HUES48 (cell line): ENCODE data around the gene IQGAP2.

ENCODE experiments used
- H3K27ac ChIP-seq: one replicate; pipeline ENCODE4 v1.7.0; 2013; ENCODE audit warnings: low read depth, low read length, inconsistent platforms
- H3K27me3 ChIP-seq: 2 replicates; pipeline ENCODE4 v1.6.1; 2013; ENCODE audit warnings: mild to moderate bottlenecking, low read length; ENCODE audit not compliant: control insufficient read depth, insufficient read depth
- H3K36me3 ChIP-seq: 2 replicates; pipeline ENCODE4 v1.6.1; 2013; ENCODE audit warnings: low read length; ENCODE audit not compliant: control insufficient read depth, insufficient read depth
- H3K4me1 ChIP-seq: 2 replicates; pipeline ENCODE4 v1.6.1; 2013; ENCODE audit warnings: mild to moderate bottlenecking, low read length; ENCODE audit not compliant: control insufficient read depth, insufficient read depth
- H3K4me3 ChIP-seq: 2 replicates; pipeline ENCODE4 v1.5.1; 2013; ENCODE audit warnings: mild to moderate bottlenecking, low read depth, low read length
- H3K9ac ChIP-seq: 2 replicates; pipeline ENCODE4 v1.6.1; 2013; ENCODE audit warnings: mild to moderate bottlenecking, low read depth, low read length, moderate library complexity
- H3K9me3 ChIP-seq: 2 replicates; pipeline ENCODE4 v1.6.1; 2013; ENCODE audit warnings: low read length; ENCODE audit not compliant: control insufficient read depth, insufficient read depth

IQGAP2 gene

DNA sequence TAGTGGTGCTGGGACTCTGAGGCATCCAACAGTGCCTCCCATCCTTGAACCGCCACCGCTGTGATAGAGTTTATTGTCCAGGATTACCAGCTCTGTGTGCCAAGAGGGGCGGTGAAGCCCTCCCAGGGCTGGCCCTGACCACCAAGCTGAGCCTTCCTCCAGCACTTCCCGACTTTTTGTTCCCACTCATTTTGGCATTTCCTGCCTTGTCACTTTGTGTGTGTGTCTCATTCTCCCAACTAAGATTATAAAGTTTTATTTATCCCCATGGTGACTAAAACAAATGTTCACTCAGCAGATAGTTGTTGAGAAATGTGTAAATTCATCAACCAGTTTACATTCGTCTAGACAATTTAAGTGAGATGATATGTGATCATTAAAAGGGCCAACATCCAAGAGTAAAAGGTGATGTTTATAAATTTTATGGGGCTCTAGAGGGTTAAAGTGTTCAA lies 315.3 kb downstream of the IQGAP2 start:
- Histone ChIP-seq H3K36me3 (no peaks in the 10 kb centered on the region; the same call in 1 of the 2 replicates), H3K9me3 (no peaks in the 10 kb centered on the region), H3K4me1 (no peaks in the 10 kb centered on the region; the same call in 1 of the 2 replicates), H3K4me3 (no peak overlapping the region), H3K9ac (no peak overlapping the region), H3K27me3 (peaks cover 19% of the 10 kb centered on the region), H3K27ac (no peak overlapping the region)

DNA sequence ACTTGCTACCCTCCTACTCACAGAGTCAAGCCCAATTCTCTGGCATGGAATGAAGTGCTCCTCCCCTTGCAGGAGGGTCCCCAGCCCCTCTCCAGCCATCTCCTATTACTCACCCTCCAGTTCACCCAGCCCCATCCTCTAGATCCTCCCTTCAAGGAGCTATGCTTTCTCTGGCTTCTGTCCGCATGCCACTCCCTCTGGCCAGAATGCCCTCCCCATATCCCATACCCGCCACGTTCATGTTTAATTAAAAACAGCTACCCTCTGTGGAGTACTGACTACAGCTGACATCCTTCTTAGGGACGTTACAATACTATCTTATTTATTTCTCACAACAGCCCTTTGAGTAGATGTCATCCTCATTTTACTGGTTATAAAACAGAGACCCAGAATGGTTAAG lies 315.8 kb downstream of the IQGAP2 start:
- H3K27ac ChIP-seq: no peak overlapping the region
- no peaks in the 10 kb centered on the region; the same call in 1 of the 2 replicates for H3K4me1 ChIP-seq
- H3K4me3 ChIP-seq: no peak overlapping the region
- H3K9ac ChIP-seq: no peak overlapping the region
- H3K36me3 ChIP-seq: no peaks in the 10 kb centered on the region; the same call in 1 of the 2 replicates
- peaks cover 18% of the 10 kb centered on the region for H3K27me3 ChIP-seq
- no peaks in the 10 kb centered on the region for H3K9me3 ChIP-seq

DNA sequence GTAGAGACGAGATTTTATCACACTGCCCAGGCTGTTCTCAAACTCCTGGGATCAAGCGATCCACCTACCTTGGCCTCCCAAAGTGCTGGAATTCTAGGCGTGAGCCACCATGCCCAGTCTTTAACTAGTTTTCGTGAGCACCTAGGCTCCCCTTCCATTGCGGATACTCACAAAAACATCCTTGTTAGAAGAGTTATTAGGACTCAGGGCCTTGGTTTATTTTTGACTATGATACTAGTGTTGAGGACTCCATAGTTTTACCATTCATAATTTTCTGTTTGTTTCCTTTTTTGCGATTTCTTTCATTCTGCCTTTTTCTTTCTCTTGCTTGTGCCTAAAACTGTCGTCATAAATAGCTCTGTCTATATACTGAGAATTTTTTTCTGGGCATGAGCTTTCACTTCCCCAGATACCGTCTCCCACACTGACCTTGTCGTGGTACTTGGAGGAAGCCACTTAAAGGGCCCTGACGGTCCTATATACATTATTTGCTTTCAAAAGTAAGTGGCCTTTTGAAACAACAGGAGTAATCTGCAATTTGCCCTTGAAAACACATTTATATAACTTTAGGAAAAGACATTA lies 318.0 kb downstream of the IQGAP2 start:
- H3K4me3 ChIP-seq: no peak overlapping the region
- H3K36me3 ChIP-seq: no peaks in the 10 kb centered on the region; the same call in 1 of the 2 replicates
- peaks cover 3% of the 10 kb centered on the region; the same call in 1 of the 2 replicates for H3K4me1 ChIP-seq
- H3K27ac ChIP-seq: no peak overlapping the region
- no peak overlapping the region for H3K9ac ChIP-seq
- no peaks in the 10 kb centered on the region; the same call in 1 of the 2 replicates for H3K27me3 ChIP-seq
- H3K9me3 ChIP-seq: no peaks in the 10 kb centered on the region

DNA sequence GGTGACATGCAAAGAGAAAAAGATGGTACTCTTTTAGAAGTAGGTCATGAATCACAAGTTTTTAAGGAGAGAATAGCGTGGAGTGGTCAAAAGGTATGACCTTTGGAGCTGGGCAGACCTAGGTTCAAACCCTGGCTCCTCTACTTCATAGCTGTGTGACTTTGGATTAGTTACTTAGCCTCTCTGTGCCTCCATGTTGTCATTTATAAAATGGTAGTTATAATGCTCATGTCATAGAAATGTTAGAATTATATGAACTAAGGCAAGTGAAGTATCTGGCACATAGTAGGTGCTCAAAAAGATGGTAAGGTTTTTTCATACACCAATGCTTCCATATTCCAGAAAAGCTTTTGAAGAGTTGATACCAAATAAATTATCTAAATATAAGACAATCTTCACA lies 320.2 kb downstream of the IQGAP2 start:
- no peak overlapping the region for H3K4me3 ChIP-seq
- H3K27ac ChIP-seq: no peak overlapping the region
- 0 out of 2 replicates have a peak, but pooled peaks cover 3% of the 10 kb centered on the region for H3K4me1 ChIP-seq

DNA sequence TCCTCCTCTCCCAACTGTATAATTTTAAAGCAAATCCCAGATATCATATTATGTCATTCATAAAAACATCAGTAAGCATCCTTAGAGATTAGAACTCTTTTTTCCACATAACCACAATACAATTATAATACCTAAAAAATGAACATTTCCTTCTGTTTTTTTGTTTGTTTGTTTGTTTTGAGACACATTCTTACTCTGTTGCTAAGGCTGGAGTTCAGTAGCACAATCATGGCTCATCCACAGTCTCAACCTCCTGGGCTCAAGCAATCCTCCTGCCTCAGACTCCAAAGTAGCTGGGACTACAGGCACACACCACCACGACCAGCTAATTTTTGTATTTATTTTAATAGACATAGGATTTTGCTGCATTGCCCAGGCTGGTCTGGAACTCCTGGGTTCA lies 320.8 kb downstream of the IQGAP2 start:
- Histone ChIP-seq H3K27ac (no peak overlapping the region), H3K4me1 (0 out of 2 replicates have a peak, but pooled peaks cover 3% of the 10 kb centered on the region), H3K36me3 (peaks cover 11% of the 10 kb centered on the region; the same call in 1 of the 2 replicates)

More for the DNA sequence above, 320.2 kb downstream of the IQGAP2 start:
- Histone ChIP-seq H3K27me3 (no peaks in the 10 kb centered on the region), H3K9me3 (0 out of 2 replicates have a peak, but pooled peaks cover 3% of the 10 kb centered on the region), H3K9ac (no peak overlapping the region), H3K36me3 (peaks cover 10% of the 10 kb centered on the region; the same call in 1 of the 2 replicates)

DNA sequence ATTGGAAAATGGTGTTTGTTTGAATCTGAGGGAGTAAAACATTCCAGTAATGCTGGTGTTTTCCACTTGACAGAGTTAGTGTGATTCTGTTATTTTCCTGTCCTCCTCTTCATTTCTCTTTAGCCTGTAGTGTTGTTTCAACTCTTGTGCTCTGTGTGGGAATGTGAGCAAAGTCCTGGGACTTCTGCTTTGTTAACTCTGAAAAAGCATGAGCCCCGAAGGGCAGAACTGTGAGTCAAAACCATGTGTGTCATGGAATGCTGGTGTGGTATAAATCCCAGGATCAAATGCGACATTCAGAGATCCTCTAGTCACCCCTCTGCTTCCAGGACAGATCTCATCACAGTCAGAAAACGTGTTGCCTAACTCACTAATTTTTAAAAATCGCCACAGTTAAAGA lies 321.8 kb downstream of the IQGAP2 start:
- H3K27ac ChIP-seq: peak overlapping the region; percentile 4
- H3K9ac ChIP-seq: no peak overlapping the region
- H3K4me1 ChIP-seq: 0 out of 2 replicates have a peak, but pooled peaks cover 3% of the 10 kb centered on the region
- 0 out of 2 replicates have a peak, but pooled peaks cover 9% of the 10 kb centered on the region for H3K9me3 ChIP-seq
- H3K36me3 ChIP-seq: peaks cover 11% of the 10 kb centered on the region; the same call in 1 of the 2 replicates
- H3K27me3 ChIP-seq: no peaks in the 10 kb centered on the region
- H3K4me3 ChIP-seq: no peak overlapping the region

More for the DNA sequence above, 320.8 kb downstream of the IQGAP2 start:
- Histone ChIP-seq H3K27me3 (no peaks in the 10 kb centered on the region), H3K4me3 (no peak overlapping the region), H3K9ac (no peak overlapping the region), H3K9me3 (0 out of 2 replicates have a peak, but pooled peaks cover 5% of the 10 kb centered on the region)

DNA sequence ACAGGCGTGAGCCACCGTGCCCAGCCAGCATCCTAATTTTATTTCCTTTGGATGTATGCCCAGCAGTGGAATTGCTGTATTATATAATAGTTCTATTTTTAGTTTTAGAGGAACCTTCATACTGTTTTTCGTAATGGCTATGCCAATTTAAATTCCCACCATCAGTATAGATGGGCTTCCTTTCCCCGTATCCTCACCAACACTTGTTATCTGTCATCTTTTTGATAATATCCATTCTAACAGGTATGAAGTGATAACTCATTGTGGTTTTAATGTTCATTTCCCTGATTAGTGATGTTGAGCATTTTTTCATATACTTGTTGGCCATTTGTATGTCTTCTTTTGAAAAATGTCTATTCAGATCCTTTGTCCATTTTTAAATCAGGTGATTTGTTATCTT lies 325.9 kb downstream of the IQGAP2 start:
- H3K9me3 ChIP-seq: peaks cover 12% of the 10 kb centered on the region; the same call in 1 of the 2 replicates
- peaks cover 29% of the 10 kb centered on the region for H3K36me3 ChIP-seq
- 0 out of 2 replicates have a peak, but pooled peaks cover 3% of the 10 kb centered on the region for H3K4me1 ChIP-seq
- no peaks in the 10 kb centered on the region for H3K27me3 ChIP-seq
- H3K4me3 ChIP-seq: no peak overlapping the region
- no peak overlapping the region for H3K9ac ChIP-seq
- no peak overlapping the region for H3K27ac ChIP-seq

DNA sequence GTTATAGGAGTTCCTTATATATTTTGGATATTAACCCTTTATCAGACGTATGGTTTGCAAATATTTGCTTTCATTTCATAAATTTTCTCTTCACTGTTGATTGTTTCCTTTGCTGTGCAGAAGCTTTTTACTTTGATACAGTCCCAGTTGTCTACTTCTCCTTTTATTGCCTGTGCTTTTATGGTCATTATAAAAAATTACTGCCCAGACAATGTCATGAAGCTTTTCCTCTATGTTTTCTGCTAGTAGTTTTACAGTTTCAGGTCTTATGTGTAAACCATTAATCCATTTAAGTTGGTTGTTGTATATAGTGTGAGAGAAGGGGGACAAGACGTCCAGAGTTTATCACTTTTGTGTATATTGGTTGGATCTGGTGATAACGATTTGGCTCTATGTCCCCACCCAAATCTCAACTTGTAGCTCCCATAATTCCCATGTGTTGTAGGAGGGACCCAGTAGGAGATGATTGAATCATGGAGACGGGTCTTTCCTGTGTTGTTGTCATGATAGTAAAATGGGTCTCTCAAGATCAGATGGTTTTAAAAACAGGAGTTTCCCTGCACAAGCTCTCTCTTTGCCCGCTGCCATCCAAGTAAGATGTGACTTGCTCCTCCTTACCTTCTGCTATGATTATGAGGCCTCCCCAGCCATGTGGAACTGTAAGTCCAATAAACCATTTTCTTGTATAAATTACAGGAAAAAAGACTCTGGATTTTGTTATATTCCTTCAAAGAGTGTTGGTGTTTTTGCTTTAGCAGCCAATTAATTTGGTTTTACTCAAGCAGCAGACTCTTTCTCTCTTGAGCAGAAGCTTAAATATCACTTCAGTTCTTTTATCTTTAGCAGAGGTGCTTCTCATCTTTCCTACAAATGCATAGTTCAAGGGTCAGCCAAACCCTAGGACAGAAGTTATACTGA lies 326.5 kb downstream of the IQGAP2 start:
- peaks cover 12% of the 10 kb centered on the region; the same call in 1 of the 2 replicates for H3K9me3 ChIP-seq
- no peak overlapping the region for H3K9ac ChIP-seq
- H3K4me1 ChIP-seq: 0 out of 2 replicates have a peak, but pooled peaks cover 1% of the 10 kb centered on the region
- no peaks in the 10 kb centered on the region for H3K27me3 ChIP-seq
- no peak overlapping the region for H3K27ac ChIP-seq
- H3K4me3 ChIP-seq: no peak overlapping the region
- peaks cover 34% of the 10 kb centered on the region for H3K36me3 ChIP-seq

DNA sequence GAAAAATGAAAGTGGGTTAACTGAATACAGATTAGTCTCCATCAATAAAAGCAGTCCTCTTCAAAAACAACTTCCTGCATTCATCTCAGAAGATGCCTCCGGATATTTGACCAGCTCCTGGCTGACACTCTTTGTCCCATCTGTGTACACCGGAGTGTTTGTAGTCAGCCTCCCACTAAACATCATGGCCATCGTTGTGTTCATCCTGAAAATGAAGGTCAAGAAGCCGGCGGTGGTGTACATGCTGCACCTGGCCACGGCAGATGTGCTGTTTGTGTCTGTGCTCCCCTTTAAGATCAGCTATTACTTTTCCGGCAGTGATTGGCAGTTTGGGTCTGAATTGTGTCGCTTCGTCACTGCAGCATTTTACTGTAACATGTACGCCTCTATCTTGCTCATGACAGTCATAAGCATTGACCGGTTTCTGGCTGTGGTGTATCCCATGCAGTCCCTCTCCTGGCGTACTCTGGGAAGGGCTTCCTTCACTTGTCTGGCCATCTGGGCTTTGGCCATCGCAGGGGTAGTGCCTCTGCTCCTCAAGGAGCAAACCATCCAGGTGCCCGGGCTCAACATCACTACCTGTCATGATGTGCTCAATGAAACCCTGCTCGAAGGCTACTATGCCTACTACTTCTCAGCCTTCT lies 329.4 kb downstream of the IQGAP2 start:
- Histone ChIP-seq H3K9me3 (peaks cover 12% of the 10 kb centered on the region; the same call in 1 of the 2 replicates), H3K4me1 (no peaks in the 10 kb centered on the region), H3K27me3 (no peaks in the 10 kb centered on the region), H3K9ac (no peak overlapping the region), H3K27ac (no peak overlapping the region), H3K36me3 (peaks cover 26% of the 10 kb centered on the region), H3K4me3 (no peak overlapping the region)

DNA sequence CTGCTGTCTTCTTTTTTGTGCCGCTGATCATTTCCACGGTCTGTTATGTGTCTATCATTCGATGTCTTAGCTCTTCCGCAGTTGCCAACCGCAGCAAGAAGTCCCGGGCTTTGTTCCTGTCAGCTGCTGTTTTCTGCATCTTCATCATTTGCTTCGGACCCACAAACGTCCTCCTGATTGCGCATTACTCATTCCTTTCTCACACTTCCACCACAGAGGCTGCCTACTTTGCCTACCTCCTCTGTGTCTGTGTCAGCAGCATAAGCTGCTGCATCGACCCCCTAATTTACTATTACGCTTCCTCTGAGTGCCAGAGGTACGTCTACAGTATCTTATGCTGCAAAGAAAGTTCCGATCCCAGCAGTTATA lies 329.9 kb downstream of the IQGAP2 start:
- H3K9ac ChIP-seq: no peak overlapping the region
- H3K4me1 ChIP-seq: no peaks in the 10 kb centered on the region
- peaks cover 26% of the 10 kb centered on the region for H3K36me3 ChIP-seq
- no peak overlapping the region for H3K27ac ChIP-seq
- H3K4me3 ChIP-seq: no peak overlapping the region
- no peaks in the 10 kb centered on the region for H3K27me3 ChIP-seq
- peaks cover 11% of the 10 kb centered on the region; the same call in 1 of the 2 replicates for H3K9me3 ChIP-seq
